GM12874 (cell line): ENCODE data around the gene CLUH.

Experiments used
- CTCF ChIP-seq: IDR thresholded peaks from 2 replicates; pipeline ENCODE4 v1.5.1; 2011; ENCODE audit warnings: low read depth, mild to moderate bottlenecking, control low read depth, low read length, moderate library complexity; ENCODE audit not compliant: insufficient read depth

The CLUH gene

GRCh38 chr17:2684549-2684948 lies 27.0 kb downstream of the CLUH start:
- TF ChIP-seq CTCF: no peak

- no peak for TF ChIP-seq CTCF
These were observed 27.7 kb downstream of the CLUH start for GRCh38 chr17:2683912-2684311.

- no peak for TF ChIP-seq CTCF
These were observed 29.2 kb downstream of the CLUH start for GRCh38 chr17:2682176-2682938.

GRCh38 chr17:2681650-2682049 lies 29.9 kb downstream of the CLUH start:
- no peak for TF ChIP-seq CTCF

GRCh38 chr17:2680961-2681360 lies 30.6 kb downstream of the CLUH start:
- no peak for TF ChIP-seq CTCF

- no peak for TF ChIP-seq CTCF
These were observed 39.5 kb downstream of the CLUH start for GRCh38 chr17:2672026-2672425.

- no peak for TF ChIP-seq CTCF
These were observed 55.3 kb downstream of the CLUH start for GRCh38 chr17:2656283-2656682.
